GM10266 (cell line): Measurements from ENCODE around the gene OSBPL2.

ENCODE experiments used
- DNase-seq: peaks from one replicate; pipeline ENCODE4 v3.0.0; 2012; ENCODE audit errors: extremely low spot score
- TF ChIP-seq, protein P1 (sequence below): IDR thresholded peaks from 2 replicates; pipeline ENCODE4 v1.5.1; 2012; ENCODE audit warnings: mild to moderate bottlenecking, low read depth; ENCODE audit not compliant: control insufficient read depth, insufficient read depth; ENCODE audit errors: missing control alignments

OSBPL2 gene

DNA sequence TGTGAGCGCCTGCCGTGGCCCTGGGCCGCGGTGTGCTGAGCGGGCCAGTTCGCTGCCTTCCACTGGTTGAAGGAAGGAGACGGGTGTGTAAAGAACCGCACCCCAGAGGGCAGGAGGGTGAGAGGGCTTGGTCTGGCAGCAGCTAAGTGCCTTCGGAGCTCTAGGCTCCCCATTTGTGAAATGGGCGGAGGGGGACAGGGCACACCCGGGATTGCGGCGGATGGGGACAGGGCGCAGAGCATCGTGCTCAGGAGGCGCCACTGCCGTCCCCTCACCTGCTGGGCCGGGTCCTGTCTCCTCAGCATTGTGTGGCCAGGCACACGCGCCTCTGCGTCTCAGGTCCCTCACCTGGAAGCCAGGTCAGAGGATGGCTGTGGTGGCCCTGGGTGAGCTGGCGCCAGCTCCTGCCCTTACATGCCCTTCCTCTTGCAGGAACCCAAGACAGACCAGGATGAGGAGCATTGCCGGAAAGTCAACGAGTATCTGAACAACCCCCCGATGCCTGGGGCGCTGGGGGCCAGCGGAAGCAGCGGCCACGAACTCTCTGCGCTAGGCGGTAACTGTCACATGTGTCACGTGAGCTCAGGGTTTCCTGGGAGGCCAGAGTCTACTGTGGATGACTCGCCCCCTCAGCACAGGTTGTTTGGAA lies 67.6 kb downstream of the OSBPL2 start:
- DNase-seq = no peak
- TF ChIP-seq, protein P1, sequence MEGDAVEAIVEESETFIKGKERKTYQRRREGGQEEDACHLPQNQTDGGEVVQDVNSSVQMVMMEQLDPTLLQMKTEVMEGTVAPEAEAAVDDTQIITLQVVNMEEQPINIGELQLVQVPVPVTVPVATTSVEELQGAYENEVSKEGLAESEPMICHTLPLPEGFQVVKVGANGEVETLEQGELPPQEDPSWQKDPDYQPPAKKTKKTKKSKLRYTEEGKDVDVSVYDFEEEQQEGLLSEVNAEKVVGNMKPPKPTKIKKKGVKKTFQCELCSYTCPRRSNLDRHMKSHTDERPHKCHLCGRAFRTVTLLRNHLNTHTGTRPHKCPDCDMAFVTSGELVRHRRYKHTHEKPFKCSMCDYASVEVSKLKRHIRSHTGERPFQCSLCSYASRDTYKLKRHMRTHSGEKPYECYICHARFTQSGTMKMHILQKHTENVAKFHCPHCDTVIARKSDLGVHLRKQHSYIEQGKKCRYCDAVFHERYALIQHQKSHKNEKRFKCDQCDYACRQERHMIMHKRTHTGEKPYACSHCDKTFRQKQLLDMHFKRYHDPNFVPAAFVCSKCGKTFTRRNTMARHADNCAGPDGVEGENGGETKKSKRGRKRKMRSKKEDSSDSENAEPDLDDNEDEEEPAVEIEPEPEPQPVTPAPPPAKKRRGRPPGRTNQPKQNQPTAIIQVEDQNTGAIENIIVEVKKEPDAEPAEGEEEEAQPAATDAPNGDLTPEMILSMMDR = no peak

DNA sequence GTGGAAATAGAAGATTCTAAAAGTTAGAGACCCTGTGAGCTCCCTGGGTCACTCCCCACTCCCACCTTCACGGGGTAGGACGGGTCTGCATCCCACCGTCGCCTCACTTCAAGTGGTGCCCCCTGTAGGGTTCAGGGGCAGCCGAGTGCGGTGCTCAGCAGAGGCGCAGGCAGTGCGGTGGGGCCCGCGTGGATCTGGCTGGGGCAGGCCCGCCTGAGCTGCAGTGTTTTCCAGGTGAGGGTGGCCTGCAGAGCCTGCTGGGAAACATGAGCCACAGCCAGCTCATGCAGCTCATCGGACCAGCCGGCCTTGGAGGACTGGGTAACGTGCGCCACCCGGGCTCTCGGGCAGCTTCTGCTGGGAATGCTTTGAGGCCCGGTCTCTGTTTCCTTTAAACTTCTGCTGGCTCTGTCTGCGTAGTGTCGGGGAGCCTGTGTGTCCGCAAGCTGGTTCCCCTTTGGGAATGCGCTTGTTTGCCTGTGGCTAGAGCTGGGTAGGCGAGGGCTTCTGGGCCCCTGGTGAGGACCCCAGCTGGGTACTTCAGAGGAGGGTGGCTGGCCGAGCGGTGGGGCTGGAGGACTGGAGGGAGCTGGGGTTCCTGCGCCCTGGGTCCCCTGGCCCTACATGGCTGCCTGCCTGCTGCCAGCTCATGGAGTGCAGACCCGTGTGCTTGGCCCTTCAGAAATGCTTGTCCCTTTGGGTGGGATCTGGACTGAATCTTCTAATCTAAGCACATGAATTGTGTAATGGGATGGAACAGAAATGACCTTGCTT lies 68.3 kb downstream of the OSBPL2 start:
- TF ChIP-seq, protein P1 = no peak
- DNase-seq = no peak

DNA sequence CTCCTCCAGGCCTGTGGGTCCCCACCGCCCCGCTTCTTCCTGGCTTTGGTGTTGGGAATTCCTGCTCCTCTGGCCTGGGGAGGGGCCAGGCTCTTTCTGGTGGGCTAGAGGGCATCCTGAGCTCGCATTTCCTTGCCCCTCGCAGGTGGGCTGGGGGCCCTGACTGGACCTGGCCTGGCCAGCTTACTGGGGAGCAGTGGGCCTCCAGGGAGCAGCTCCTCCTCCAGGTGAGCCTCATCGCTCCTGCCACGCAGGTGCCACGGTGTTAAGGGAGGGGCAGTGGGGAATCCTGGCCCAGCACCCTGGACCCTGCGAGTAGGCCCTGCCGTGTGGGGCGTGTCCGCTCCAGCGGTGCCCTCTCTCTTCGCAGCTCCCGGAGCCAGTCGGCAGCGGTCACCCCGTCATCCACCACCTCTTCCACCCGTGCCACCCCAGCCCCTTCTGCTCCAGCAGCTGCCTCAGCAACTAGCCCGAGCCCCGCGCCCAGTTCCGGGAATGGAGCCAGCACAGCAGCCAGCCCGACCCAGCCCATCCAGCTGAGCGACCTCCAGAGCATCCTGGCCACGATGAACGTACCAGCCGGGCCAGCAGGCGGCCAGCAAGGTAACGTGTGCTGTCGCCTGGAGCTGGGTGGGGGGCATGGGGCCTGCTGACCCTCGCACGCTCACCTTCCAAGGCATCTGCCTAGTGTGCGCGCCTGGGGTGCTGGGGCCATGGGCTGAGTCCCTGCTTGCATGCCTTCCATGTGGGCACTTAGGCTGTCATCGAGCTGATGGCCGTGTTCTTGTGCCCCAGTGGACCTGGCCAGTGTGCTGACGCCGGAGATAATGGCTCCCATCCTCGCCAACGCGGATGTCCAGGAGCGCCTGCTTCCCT lies 69.1 kb downstream of the OSBPL2 start:
- no peak for DNase-seq

DNA sequence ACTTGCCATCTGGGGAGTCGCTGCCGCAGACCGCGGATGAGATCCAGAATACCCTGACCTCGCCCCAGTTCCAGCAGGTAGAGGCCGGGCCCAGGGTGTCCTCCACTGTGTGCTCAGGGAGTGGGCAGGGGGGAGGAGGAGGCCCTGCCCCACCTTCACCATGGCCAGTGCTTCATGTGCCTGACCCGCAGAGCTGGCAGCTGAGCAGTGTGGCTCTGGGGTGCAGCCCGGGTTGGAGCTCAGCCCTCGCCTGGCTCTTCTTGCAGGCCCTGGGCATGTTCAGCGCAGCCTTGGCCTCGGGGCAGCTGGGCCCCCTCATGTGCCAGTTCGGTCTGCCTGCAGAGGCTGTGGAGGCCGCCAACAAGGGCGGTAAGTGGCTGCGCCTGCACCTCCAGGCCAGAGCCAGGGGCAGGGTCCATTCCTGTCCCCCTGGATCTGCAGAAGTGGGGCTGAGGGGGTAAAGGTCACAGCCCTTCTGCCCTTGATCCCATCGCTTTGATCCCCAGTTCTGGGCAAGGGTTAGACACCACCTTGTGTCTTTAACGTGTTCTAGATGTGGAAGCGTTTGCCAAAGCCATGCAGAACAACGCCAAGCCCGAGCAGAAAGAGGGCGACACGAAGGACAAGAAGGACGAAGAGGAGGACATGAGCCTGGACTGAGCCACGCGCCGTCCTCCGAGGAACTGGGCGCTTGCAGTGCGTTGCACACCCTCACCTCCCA lies 69.9 kb downstream of the OSBPL2 start:
- TF ChIP-seq, protein P1 = no peak

More for the DNA sequence above, 69.1 kb downstream of the OSBPL2 start:
- TF ChIP-seq, protein P1 = no peak

DNA sequence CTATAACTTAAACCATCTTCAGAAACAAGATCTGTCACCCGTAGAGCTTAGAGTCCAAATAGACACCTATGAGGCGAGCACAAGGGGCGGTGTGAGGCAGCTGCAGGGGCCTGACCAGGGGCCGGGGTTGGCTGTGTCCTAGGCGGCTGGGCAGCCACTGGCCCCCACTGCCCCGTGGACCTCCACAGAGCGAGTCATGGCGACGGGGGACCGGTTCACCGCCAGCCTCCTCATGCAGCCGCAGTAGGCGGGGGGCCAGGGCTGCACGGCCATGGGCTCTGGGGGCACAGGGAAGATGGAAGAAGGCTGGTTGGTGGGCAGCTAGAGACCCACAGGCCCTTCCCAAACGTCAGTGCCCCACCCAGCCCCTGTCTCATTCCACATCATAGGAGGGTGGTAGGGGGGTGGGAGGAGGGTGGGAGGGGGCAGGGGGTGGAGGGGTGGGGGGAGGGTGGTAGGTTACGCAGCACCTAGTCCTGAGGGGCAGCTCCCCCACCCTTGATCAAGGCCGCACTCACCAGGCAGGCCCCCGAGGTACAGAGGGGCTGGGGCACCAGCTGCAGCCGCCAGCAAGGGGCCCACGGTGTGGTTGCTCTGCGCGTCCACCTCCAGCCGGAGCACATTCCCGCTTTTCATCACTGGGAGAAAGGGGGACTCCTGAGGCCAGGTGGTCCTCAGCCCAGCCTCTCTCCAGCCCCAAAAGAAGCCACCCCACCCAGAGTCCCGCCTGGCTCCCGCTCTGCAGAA lies 71.0 kb downstream of the OSBPL2 start:
- TF ChIP-seq, protein P1 = no peak
- DNase-seq = no peak

More for the DNA sequence above, 69.9 kb downstream of the OSBPL2 start:
- DNase-seq = no peak

DNA sequence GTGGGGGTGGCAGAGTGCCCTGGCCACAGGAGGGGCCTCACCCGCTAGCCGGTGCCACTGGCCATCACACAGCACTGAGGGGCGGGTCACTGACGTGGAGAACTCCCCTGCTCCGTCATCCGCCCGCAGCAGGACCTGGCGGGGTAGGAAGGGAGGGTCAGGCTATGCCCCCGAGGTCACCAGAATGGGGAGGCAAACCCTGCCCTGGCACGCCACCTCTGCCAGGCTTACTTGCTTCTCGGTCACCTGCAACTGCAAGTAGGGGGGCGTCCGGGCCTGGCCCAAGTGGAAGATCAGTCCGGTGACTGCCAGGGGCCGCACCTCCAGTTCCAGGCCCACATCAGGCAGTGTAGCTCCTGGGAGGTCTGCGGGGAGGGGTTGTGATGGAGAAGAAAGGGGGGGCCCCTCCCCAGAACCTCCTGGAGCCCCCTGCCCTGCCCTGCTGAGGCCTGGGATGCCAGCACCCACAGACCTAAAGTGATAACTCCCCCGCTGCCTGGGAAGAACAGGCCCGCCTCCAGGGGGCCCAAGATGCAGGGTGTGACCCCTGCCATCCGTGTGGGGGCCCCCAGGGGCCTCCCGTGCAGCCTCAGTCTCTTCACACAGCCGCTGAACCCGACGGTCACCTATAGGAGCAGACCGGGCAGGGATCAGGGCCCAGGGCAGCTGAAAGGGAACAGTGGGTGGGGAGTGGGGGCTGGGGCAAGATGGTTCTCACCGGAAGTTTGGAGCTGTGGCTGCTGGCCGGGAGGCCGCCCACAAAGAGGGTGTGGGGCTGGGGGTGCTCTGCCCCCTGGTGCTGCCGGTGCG lies 71.8 kb downstream of the OSBPL2 start:
- no peak for DNase-seq
- TF ChIP-seq, protein P1 = no peak
